Stomach (tissue), 9 donors: ENCODE data around the gene FERMT3. TPM values are rescaled to one million over a fixed set of nuclear protein-coding genes. Genes with fewer than 3 reads are reported as not detected.

Source experiments
- DNase-seq, 2 donors: peaks; one replicate each; pipeline versions ENCODE4 v3.0.0 to v3.0.0-alpha.2; 2013 to 2019
- H3K27ac ChIP-seq, 5 donors: fragments of 200-600 bp in 4 of 5; sonication (generic) in 4 of 5; one replicate each; pipeline ENCODE4 v1.5.1; 2013 to 2019; ENCODE audit warnings: mild to moderate bottlenecking in 1 of 5, moderate library complexity in 1 of 5
- H3K27me3 ChIP-seq, 3 donors: fragments of 200-600 bp; sonication (generic); one replicate each; pipeline ENCODE4 v1.5.1; 2017 to 2019; ENCODE audit warnings: mixed run types in 1 of 3
- H3K36me3 ChIP-seq, 4 donors: fragments of 200-600 bp; sonication (generic); 1 replicate in 3 of 4; 2 replicates in 1 of 4; pipeline ENCODE4 v1.5.1; 2016 to 2019
- H3K4me1 ChIP-seq, 4 donors: fragments of 200-600 bp; sonication (generic); one replicate each; pipeline ENCODE4 v1.5.1; 2016 to 2019
- H3K4me3 ChIP-seq, 4 donors: fragments of 200-600 bp; sonication (generic) in 3 of 4; one replicate each; pipeline ENCODE4 v1.5.1; 2016 to 2019; ENCODE audit warnings: mild to moderate bottlenecking in 1 of 4
- H3K9me3 ChIP-seq, 4 donors: fragments of 200-600 bp; sonication (generic); one replicate each; pipeline ENCODE4 v1.5.1; 2016 to 2019
- CTCF ChIP-seq, 7 experiments: fragments of 450-650 bp in 4 of 7; fragments of 200-600 bp in 3 of 7; sonication (generic) in 3 of 7; IDR thresholded peaks; one replicate each; pipeline ENCODE4 v1.5.1; 2016 to 2019; ENCODE audit warnings: antibody characterized with exemption in 7 of 7, control low read depth in 2 of 7, mild to moderate bottlenecking in 1 of 7
- EP300 ChIP-seq: sonication (generic); formaldehyde crosslinking; IDR thresholded peaks from one replicate; pipeline ENCODE4 v1.6.1; 2017; ENCODE audit warnings: antibody characterized with exemption
- POLR2A ChIP-seq, 4 donors: fragments of 450-650 bp; IDR thresholded peaks; one replicate each; pipeline ENCODE4 v1.6.1; 2016; ENCODE audit warnings: antibody characterized with exemption in 4 of 4, control low read depth in 2 of 4, mild to moderate bottlenecking in 1 of 4, moderate library complexity in 1 of 4
- POLR2AphosphoS5 ChIP-seq, 3 donors: sonication (generic); formaldehyde crosslinking; IDR thresholded peaks; one replicate each; pipeline ENCODE4 v1.6.1; 2016; ENCODE audit warnings: antibody characterized with exemption in 3 of 3
- WGBS, 5 donors: extraction: QIAGEN DNeasy Blood & Tissue Kit in 3 of 5; methylation state at CpG; one replicate each; pipeline versions ENCODE4 v1.1.5 to v1.1.7; 2013 to 2018; 5-methylcytosine and 5-hydroxymethylcytosine counted together
- intact Hi-C: fragments of 100-400 bp; cut with DNase I; formaldehyde crosslinking; loops from one replicate; pipeline ENCODE4 v1.15.1; 2023; ENCODE audit warnings: low total_unique reads
- polyA plus RNA-seq, 3 donors: library from polyadenylated mRNA; stranded (reverse); fragments of 200-250 nt; gene quantifications; one replicate each; pipeline ENCODE4 v1.2.3, GENCODE V29; 2013
- total RNA-seq, 5 donors: library from RNA; depleted of rRNA; stranded (reverse); fragments of >200 nt; gene quantifications; one replicate each; pipeline versions ENCODE4 v1.1.0 to v1.2.3, GENCODE V29; 2014 to 2016
- donor health status: healthy with polysubstance abuse.
- donor health status: Bipolar disorder and iron deficiency.
- donor health status: healthy.

Gene FERMT3
- total and polyA plus RNA-seq, 8 donors = 11.9 to 31.9 (median 18.7) TPM

GRCh38 chr11:64235437-64236161 is 29.1 kb downstream of the FERMT3 start:
- peak overlapping the region; percentile 83 to 92 (median 91) for H3K27ac ChIP-seq

GRCh38 chr11:64237484-64237951 is 31.0 kb downstream of the FERMT3 start:
- WGBS, 5 donors = 28 to 65% (median 38%) methylated on average over 11 to 12 of the region's 12 CpGs
- no peaks in the 10 kb centered on the region for H3K9me3 ChIP-seq
- peak overlapping the region; percentile 94 to 100 (median 99) for H3K27ac ChIP-seq
- peak; percentile 93 to 95 for DNase-seq
- intact Hi-C loops = no loop called here
- H3K36me3 ChIP-seq = peaks cover 16 to 30% (median 21%) of the 10 kb centered on the region in 4 donors
- TF ChIP-seq POLR2A (IDR thresholded peaks at IDR 0.05) (no peak), POLR2AphosphoS5 (IDR thresholded peaks at IDR 0.05) (peak; percentile 34 to 88 (median 64)), CTCF (IDR thresholded peaks at IDR 0.05) (peak in 1 of 7 experiments; percentile 10)
- H3K27me3 ChIP-seq = no peaks in the 10 kb centered on the region
- peaks cover 57 to 84% (median 80%) of the 10 kb centered on the region in 4 donors for H3K4me1 ChIP-seq
- H3K4me3 ChIP-seq = no peak overlapping the region

More at GRCh38 chr11:64235437-64236161, 29.1 kb downstream of the FERMT3 start:
- peaks cover 64 to 93% (median 91%) of the 10 kb centered on the region in 4 donors for H3K4me1 ChIP-seq
- peaks cover 16 to 30% (median 21%) of the 10 kb centered on the region in 4 donors for H3K36me3 ChIP-seq
- intact Hi-C loops = no loop called here
- H3K9me3 ChIP-seq = no peaks in the 10 kb centered on the region
- TF ChIP-seq POLR2AphosphoS5 (IDR thresholded peaks at IDR 0.05) = no peak
- peak overlapping the region; percentile 75 to 88 (median 83) for H3K4me3 ChIP-seq
- 60 to 77% (median 71%) methylated on average over 10 to 12 of the region's 12 CpGs for WGBS, 5 donors
- no peaks in the 10 kb centered on the region for H3K27me3 ChIP-seq
- DNase-seq = no peak

GRCh38 chr11:64238076-64238475 is 31.6 kb downstream of the FERMT3 start:
- Histone ChIP-seq H3K27me3 (no peaks in the 10 kb centered on the region), H3K4me3 (peak overlapping the region in 1 of 4 donors; percentile 1), H3K4me1 (peaks cover 60 to 84% (median 83%) of the 10 kb centered on the region in 4 donors), H3K9me3 (no peaks in the 10 kb centered on the region), H3K27ac (peak overlapping the region; percentile 94 to 100 (median 99)), H3K36me3 (peaks cover 18 to 33% (median 23%) of the 10 kb centered on the region in 4 donors)
- DNase-seq = no peak
- intact Hi-C loops = no loop called here
- 63 to 73% (median 67%) methylated on average over 7 to 9 of the region's 9 CpGs for WGBS, 5 donors
- TF ChIP-seq POLR2A (IDR thresholded peaks at IDR 0.05) (no peak), CTCF (IDR thresholded peaks at IDR 0.05) (no peak), POLR2AphosphoS5 (IDR thresholded peaks at IDR 0.05) (no peak), EP300 (no peak)

- H3K36me3 ChIP-seq = peaks cover 27 to 42% (median 32%) of the 10 kb centered on the region in 4 donors
- no peaks in the 10 kb centered on the region for H3K9me3 ChIP-seq
- H3K27ac ChIP-seq = peak overlapping the region; percentile 94 to 100 (median 99)
- no peak for DNase-seq
- no peak for TF ChIP-seq POLR2A (IDR thresholded peaks at IDR 0.05)
- TF ChIP-seq CTCF (IDR thresholded peaks at IDR 0.05) = no peak
- no peak for TF ChIP-seq EP300
- H3K27me3 ChIP-seq = no peaks in the 10 kb centered on the region
- no peak overlapping the region for H3K4me3 ChIP-seq
- peaks cover 53 to 84% (median 81%) of the 10 kb centered on the region in 4 donors for H3K4me1 ChIP-seq
- 80 to 87% (median 83%) methylated on average over 5 of the region's 5 CpGs for WGBS, 5 donors
- intact Hi-C loops = no loop called here
Observed at GRCh38 chr11:64238999-64239398, 32.5 kb downstream of the FERMT3 start.
